Measurements from ENCODE around the gene CCDC57.

- TF ChIP-seq EZH2 (IDR thresholded peaks at IDR 0.05; ENCODE audit: low read depth, low read length, severe bottlenecking) (no peak), RXRA (IDR thresholded peaks at IDR 0.05; ENCODE audit: insufficient read depth, low read depth, low read length) (no peak), POLR2A (IDR thresholded peaks at IDR 0.05; ENCODE audit: control extremely low read depth in 1 of 2, low read depth in 2 of 2, low read length in 2 of 2) (no peak), CEBPB (IDR thresholded peaks at IDR 0.05; ENCODE audit: low read depth, low read length) (no peak), CTCF (IDR thresholded peaks at IDR 0.05; ENCODE audit: control extremely low read depth in 1 of 3, insufficient read depth in 1 of 3, low read depth in 1 of 3, low read length in 3 of 3) (no peak), SIN3A (conservative IDR thresholded peaks at IDR 0.05 in 1 of 2, IDR thresholded peaks at IDR 0.05 in 1 of 2; ENCODE audit: low read depth in 1 of 2, low read length in 2 of 2) (no peak), GABPA (IDR thresholded peaks at IDR 0.05; ENCODE audit: borderline replicate concordance, insufficient read depth, low read length) (no peak), ATF3 (IDR thresholded peaks at IDR 0.05; ENCODE audit: insufficient read depth, low read depth, low read length) (no peak)
Observed at GRCh38 chr17:82160075-82160474, 52.6 kb downstream of the CCDC57 start.
